ENCODE data around the gene HNRNPC.

GRCh38 chr14:21302013-21302835 lies 33.0 kb upstream of the HNRNPC start:
- TF ChIP-seq, protein P1, sequence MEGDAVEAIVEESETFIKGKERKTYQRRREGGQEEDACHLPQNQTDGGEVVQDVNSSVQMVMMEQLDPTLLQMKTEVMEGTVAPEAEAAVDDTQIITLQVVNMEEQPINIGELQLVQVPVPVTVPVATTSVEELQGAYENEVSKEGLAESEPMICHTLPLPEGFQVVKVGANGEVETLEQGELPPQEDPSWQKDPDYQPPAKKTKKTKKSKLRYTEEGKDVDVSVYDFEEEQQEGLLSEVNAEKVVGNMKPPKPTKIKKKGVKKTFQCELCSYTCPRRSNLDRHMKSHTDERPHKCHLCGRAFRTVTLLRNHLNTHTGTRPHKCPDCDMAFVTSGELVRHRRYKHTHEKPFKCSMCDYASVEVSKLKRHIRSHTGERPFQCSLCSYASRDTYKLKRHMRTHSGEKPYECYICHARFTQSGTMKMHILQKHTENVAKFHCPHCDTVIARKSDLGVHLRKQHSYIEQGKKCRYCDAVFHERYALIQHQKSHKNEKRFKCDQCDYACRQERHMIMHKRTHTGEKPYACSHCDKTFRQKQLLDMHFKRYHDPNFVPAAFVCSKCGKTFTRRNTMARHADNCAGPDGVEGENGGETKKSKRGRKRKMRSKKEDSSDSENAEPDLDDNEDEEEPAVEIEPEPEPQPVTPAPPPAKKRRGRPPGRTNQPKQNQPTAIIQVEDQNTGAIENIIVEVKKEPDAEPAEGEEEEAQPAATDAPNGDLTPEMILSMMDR (IDR thresholded peaks at IDR 0.05; ENCODE audit: borderline replicate concordance, extremely low read depth, low read length, poor library complexity, severe bottlenecking): no peak
- TF ChIP-seq EZH2 (IDR thresholded peaks at IDR 0.05; ENCODE audit: borderline replicate concordance, low read depth, low read length, severe bottlenecking): no peak

Data from DND-41 (cell line).